CMK (cell line): ENCODE measurements around the gene FGFR3.
"Not testable (repeated sequence)": the region's sequence is repeated elsewhere in the genome, so short reads cannot be mapped to it uniquely, and the experiment has no call there.

ENCODE experiments used
- DNase-seq: peaks from one replicate; pipeline ENCODE4 v3.0.0-alpha.2; 2010; ENCODE audit warnings: low read depth

FGFR3 gene

GRCh38 chr4:1842339-1842895, 49.3 kb downstream of the FGFR3 start:
- DNase-seq = no peak

DNA sequence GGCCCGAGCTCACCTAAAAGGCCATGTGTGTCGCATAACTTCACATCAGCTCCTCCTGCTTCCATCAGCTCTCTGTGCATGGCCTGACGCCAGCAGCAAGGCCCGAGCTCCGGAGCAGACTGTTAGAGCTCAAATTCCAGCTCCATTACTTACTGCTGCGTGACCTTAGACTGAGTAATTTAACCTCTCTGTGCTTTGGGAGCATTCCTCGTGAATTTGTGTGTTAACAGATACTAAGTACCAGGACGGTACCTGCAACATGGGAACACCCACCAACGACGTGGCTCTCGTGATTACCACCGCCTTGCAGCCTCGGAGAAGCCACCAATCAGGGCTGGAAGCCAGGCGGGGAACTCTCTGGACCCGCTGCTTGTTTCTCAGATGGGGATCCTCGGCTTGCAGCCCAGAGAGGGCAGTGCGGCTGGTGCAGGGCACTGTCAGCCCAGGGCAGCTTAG, 49.9 kb downstream of the FGFR3 start:
- DNase-seq = no peak

GRCh38 chr4:1843852-1844251, 50.8 kb downstream of the FGFR3 start:
- no peak for DNase-seq

DNA sequence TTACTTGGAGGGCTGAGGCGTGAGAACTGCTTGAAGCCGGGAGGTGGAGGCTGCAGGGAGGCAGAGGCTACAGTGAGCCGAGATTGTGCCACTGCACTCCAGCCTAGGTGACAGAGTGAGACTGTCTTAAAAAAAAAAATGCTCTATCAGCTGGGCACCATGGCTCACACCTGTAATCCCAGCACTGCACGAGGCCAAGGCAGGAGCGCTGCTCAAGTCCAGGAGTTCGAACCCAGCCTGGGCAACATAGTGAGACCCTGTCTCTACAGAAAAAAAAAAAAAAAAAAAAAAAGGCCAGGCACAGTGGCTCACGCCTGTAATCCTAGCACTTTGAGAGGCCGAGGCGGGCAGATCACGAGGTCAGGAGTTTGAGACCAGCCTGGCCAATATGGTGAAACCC, 51.5 kb downstream of the FGFR3 start:
- not testable (repeated sequence) for DNase-seq

DNA sequence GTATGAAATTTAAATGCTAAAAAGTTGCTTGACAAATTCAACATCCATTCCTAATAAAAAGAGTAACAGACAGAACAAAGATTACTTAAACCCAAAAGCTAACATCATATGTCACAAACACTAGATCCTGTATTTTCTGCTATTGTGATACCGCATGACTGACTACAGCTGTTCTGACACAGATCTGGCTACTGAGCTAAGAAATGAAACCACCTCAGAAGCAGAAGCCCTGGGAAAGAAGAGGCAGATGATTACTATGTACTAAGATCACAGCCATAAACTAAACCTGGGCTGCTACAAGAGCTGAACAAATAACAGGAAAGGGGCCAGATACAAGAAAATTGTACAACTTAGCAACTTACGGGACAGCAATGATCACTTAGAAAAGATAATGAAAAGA, 53.5 kb downstream of the FGFR3 start:
- DNase-seq = no peak

- no peak for DNase-seq
Measured at GRCh38 chr4:1850276-1850675, 57.2 kb downstream of the FGFR3 start.

- no peak for DNase-seq
Measured at GRCh38 chr4:1851160-1851559, 58.1 kb downstream of the FGFR3 start.

- no peak for DNase-seq
Measured at GRCh38 chr4:1851575-1852410, 58.7 kb downstream of the FGFR3 start.

DNA sequence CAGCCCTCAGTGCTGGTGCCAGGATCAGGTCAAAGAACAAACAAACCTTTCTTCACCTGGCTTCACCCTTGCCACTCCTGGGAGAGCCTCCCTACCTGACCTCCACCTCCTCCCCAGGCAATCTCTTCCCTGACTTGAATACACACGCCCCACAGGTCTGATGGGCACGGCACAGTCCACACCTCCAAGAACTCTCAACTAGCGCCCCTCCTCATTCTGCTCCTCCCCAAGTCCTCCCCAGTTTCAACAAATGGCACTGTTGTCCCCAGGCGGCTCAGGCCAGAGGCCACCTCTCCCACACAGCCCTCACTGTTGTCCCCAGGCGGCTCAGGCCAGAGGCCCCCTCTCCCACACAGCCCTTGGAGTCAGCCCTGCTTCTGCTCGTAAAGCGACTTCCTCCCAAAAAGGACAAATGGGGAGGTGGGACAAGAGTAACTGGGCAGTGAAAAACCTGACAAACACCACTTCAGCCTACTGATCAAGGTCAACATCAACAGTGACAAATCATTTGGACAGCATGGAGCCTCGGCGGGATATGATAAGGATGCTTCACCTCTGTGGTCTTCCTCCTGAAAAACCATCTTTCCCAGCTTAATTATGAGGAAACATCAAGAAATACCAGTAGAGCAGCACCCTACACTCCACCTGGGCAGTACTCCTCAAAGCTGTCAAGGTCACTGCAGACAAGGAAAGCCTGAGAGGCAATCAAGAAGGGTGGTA, 60.0 kb downstream of the FGFR3 start:
- DNase-seq = no peak

GRCh38 chr4:1854752-1855151, 61.7 kb downstream of the FGFR3 start:
- no peak for DNase-seq

DNA sequence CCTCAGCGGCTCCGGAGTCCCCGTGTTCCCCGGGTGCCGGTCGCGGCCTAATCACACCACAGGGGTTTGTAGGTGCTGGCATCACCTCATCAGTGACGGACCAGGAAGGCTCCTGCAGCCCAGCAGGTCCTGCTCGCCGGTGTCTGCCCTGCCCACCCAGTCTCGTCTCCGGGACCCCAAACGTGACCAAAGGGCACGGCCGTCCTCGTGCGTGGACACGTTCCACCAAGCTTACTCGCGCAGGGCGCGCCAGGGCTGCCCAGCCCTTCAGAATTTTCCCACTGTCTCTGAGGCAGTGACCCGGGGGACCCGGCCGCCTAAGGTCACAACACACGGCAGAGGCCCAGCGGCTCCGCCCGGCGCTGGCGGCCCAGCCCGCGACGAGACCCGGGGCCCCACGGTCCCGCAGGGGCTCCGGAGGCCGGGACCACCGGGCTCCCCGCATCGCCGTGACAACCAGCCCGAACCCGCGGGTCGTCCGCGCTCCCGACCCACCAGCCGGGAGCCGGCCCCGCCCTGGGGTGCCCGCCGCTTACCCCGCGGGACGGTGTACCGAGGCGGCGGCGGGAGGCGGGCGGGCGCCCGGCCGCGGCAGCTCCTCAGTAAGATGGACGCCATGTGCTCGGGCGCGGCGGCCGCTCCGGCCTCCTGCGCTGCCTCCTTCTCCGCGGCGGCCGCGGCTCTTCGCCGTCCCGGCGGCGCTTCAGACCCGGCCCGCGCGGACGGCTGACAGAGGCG, 62.4 kb downstream of the FGFR3 start:
- no peak for DNase-seq

- DNase-seq = peak; percentile 92
Measured at GRCh38 chr4:1856071-1856942, 63.2 kb downstream of the FGFR3 start, which contains the start of gene LETM1. Gene LETM1, minus strand, starts transcription at chr4:1856156. Its CDS starts 206 bp downstream, at chr4:1855950.

DNA sequence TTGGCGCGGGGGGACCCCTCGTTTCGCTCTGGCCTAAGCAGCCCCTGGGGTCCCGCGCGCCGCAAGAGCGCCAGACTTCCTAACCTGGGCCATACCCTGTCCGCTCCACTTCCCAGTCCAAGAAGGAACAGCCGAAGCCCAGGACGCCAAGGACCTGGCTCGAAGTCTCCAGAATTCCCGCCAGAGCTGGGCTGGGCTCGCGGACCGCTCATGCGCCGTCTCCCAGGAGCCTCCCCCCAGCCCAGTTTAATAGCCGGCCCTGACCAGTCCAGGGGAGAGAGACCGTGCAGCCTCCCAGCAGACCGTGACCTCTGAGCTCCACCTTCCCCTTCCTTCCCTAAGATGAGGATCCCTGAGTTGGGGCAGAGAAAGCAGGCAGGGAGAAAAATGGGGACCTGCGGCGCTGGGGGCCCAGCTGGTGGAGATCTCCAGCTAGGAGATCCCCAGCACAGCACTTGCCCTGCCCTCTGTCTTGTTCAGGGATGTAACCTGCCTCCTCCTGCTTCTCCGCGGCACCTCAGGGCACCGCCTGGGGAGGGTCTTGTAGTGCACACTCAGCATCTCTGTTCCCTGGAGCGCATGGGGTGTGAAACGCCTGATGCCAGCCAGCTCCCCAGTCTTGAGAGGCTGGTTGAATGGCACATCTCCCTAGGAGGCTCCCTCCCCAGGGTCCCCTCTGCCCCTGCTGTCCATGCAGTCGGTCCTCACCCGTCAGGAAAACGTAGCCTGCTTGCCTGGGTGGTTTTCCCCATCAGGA, 64.0 kb downstream of the FGFR3 start:
- no peak for DNase-seq

DNA sequence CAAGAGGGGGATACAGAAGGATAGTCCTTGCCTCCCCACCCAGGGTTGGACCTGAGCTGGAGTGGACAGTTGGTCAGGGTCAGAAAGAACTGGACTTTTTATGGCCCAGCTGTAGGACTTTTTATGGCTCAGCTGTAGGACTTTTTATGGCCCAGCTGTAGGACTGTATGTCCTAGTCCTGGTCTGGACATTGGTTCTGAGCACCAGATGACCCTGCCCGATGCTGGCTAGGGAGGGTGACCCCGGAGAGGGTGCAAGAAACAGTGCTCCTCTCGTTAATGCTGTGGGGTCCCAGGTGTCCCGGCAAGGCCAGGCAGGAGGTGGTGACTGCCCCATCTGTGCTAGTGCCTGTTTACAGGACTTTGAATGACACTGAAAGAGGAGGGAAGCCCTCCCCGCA, 64.8 kb downstream of the FGFR3 start:
- no peak for DNase-seq
